GM12878 (cell line): Measurements from ENCODE around the gene TSFM. TPM values are rescaled to one million over a fixed set of nuclear protein-coding genes. Genes with fewer than 3 reads are reported as not detected.

Experiments used
- ATAC-seq: fragments of 200-7000 bp; cut with Tn5 transposase; 3 replicates; pipeline ENCODE4 v1.9.1; 2020; ENCODE audit warnings: mild to moderate bottlenecking, moderate library complexity
- BruUV-seq: library from RNA; stranded (reverse); fragments of 400-500 nt; replicated peaks from 2 replicates; lab custom pipeline; 2021; lab: Mats Ljungman, UMichigan
- CTCF ChIA-PET: fragments of 300-600 bp; sonication (Branson Sonifier 250); formaldehyde crosslinking; extraction: SDS; loops from one replicate; lab custom pipeline; 2021; ENCODE audit warnings: inconsistent platforms; lab: Yijun Ruan, JAX
- POLR2A ChIA-PET: fragments of 350-600 bp; formaldehyde crosslinking; extraction: SDS; loops from one replicate; lab custom pipeline; 2021; ENCODE audit warnings: inconsistent platforms; lab: Charles Lee
- RAD21 ChIA-PET: fragments of 300-600 bp; sonication (Branson Sonifier 250); formaldehyde crosslinking; loops from one replicate; lab custom pipeline; 2023; ENCODE audit warnings: antibody characterized with exemption; ENCODE audit not compliant: unreplicated experiment; lab: Charles Lee
- SMC1A ChIA-PET: fragments of 300-600 bp; sonication (Branson Sonifier 250); formaldehyde crosslinking; loops from one replicate; lab custom pipeline; 2023; ENCODE audit not compliant: unreplicated experiment, uncharacterized antibody; lab: Charles Lee
- DNase-seq: peaks from one replicate; pipeline ENCODE4 v3.0.0-alpha.2; 2011; ENCODE audit warnings: low read depth, low spot score
- FAIRE-seq: peaks from 3 replicates; lab custom pipeline; 2011; peaks lifted over from hg19 to GRCh38; lab: Jason Lieb, UNC
- H2AFZ ChIP-seq: 2 replicates; pipeline ENCODE4 v1.6.0; 2011; ENCODE audit warnings: low read depth, low read length, control low read depth; ENCODE audit not compliant: control insufficient read depth
- H3K27ac ChIP-seq: 2 replicates; pipeline ENCODE4 v1.5.1; 2011; ENCODE audit warnings: control low read depth; ENCODE audit not compliant: control insufficient read depth, insufficient read depth
- H3K27me3 ChIP-seq, 2 experiments: replicated peaks in 1 of 2; 2 replicates each; pipeline versions ENCODE4 v1.6.0 to v1.6.1; 2011; ENCODE audit warnings: low read length in 1 of 2; ENCODE audit not compliant: control insufficient read depth in 2 of 2, insufficient read depth in 2 of 2
- H3K36me3 ChIP-seq, 2 experiments: 2 replicates each; pipeline ENCODE4 v1.5.1; 2011; ENCODE audit warnings: low read length in 1 of 2; ENCODE audit not compliant: control insufficient read depth in 2 of 2, insufficient read depth in 2 of 2
- H3K4me1 ChIP-seq: 2 replicates; pipeline ENCODE4 v1.6.1; 2011; ENCODE audit warnings: mild to moderate bottlenecking, low read length, moderate library complexity, mixed read lengths; ENCODE audit not compliant: control insufficient read depth, insufficient read depth
- H3K4me2 ChIP-seq: 2 replicates; pipeline ENCODE4 v1.6.0; 2011; ENCODE audit warnings: control low read depth; ENCODE audit not compliant: control insufficient read depth, insufficient read depth
- H3K4me3 ChIP-seq: fragments of 200-600 bp; sonication (generic); 2 replicates; pipeline ENCODE4 v1.5.1; 2016
- H3K79me2 ChIP-seq: 2 replicates; pipeline ENCODE4 v1.6.0; 2011; ENCODE audit warnings: low read length; ENCODE audit not compliant: control insufficient read depth, insufficient read depth
- H3K9ac ChIP-seq: 2 replicates; pipeline ENCODE4 v1.8.0; 2011; ENCODE audit warnings: low read length, control low read depth, mixed read lengths; ENCODE audit not compliant: control insufficient read depth, insufficient read depth
- H3K9me3 ChIP-seq: replicated peaks from 3 replicates; pipeline ENCODE4 v1.5.1; 2011; ENCODE audit warnings: mild to moderate bottlenecking, low read length; ENCODE audit not compliant: control insufficient read depth, insufficient read depth
- H4K20me1 ChIP-seq: 2 replicates; pipeline ENCODE4 v1.6.0; 2011; ENCODE audit not compliant: control insufficient read depth, insufficient read depth
- BCL11A ChIP-seq: IDR thresholded peaks from 2 replicates; pipeline ENCODE4 v1.6.1; 2011; ENCODE audit warnings: low read depth, low read length
- BHLHE40 ChIP-seq, 2 experiments: fragments of 450-650 bp in 1 of 2; IDR thresholded peaks; 2 replicates each; pipeline ENCODE4 v1.6.1; 2011 to 2017; ENCODE audit warnings: low read depth in 2 of 2, borderline replicate concordance in 1 of 2, improper control_type of control experiment in 1 of 2, low read length in 1 of 2, mild to moderate bottlenecking in 1 of 2
- ELK1 ChIP-seq: IDR thresholded peaks from 2 replicates; pipeline ENCODE4 v1.6.1; 2012; ENCODE audit warnings: low read depth, low read length, improper control_type of control experiment
- NFXL1 ChIP-seq: fragments of 450-650 bp; IDR thresholded peaks from 2 replicates; pipeline ENCODE4 v1.6.1; 2017; ENCODE audit warnings: antibody characterized with exemption, mild to moderate bottlenecking, borderline replicate concordance
- PRDM15 ChIP-seq: fragments of 450-650 bp; formaldehyde crosslinking; IDR thresholded peaks from 2 replicates; pipeline ENCODE4 v1.4.0; 2020; ENCODE audit warnings: mild to moderate bottlenecking, moderate library complexity
- STAT3 ChIP-seq: IDR thresholded peaks from 2 replicates; pipeline ENCODE4 v1.6.1; 2011; ENCODE audit warnings: low read depth, low read length, improper control_type of control experiment
- WGBS: methylation state at CpG from one replicate; pipeline ENCODE4 v1.1.6; 2016; ENCODE audit warnings: low lambda C conversion rate; ENCODE audit not compliant: insufficient replicate concordance, insufficient coverage; ENCODE audit errors: missing lambda C conversion rate; 5-methylcytosine and 5-hydroxymethylcytosine counted together
- in situ Hi-C: fragments of 300-500 bp; cut with MboI; formaldehyde crosslinking; loops from 9 replicates; pipeline ENCODE4 v1.14.3; 2018; ENCODE audit warnings: mixed read lengths
- intact Hi-C: fragments of 100-400 bp; cut with micrococcal nuclease; formaldehyde crosslinking; loops from one replicate; pipeline ENCODE4 v1.14.2; 2022; ENCODE audit not compliant: unreplicated experiment
- polyA plus RNA-seq, 11 experiments: library from polyadenylated mRNA; depleted of rRNA in 4 of 11; unstranded in 6 of 11; stranded (reverse) in 5 of 11; fragments of >200 nt; fragmentation: Nextera tagmentation in 4 of 11; fragmentation: Illumina TruSeq in 1 of 11; extraction: Ambion mirVana in 4 of 11; extraction: Trizol in 1 of 11; gene quantifications; 1 replicate in 1 of 11; 2 replicates in 10 of 11; pipeline versions ENCODE4 v1.2.1 to v1.2.3, GENCODE V29; 2011 to 2016; ENCODE audit warnings: inconsistent platforms in 2 of 11, missing spikeins in 2 of 11, low read depth in 1 of 11
- total RNA-seq, 4 experiments: library from RNA; depleted of rRNA in 3 of 4; stranded (reverse); fragments of >200 nt in 3 of 4; fragmentation: Illumina TruSeq in 1 of 4; extraction: Trizol in 1 of 4; gene quantifications; 2 replicates each; pipeline versions ENCODE4 v1.2.1 to v1.2.3, GENCODE V29; 2013 to 2021

Gene TSFM
- total and polyA plus RNA-seq, 10 of the 15 experiments (the other 5 are each of a cell fraction or from before 2014, with no cell fraction given) = 36.7 to 132 (median 45.6) TPM

- TF ChIP-seq ELK1 (no peak), BCL11A (no peak), PRDM15 (CRISPR knock-in tag) (no peak), NFXL1 (no peak)
These were observed 43.8 kb upstream of the TSFM start, which contains the start of gene AGAP2 (continued) for GRCh38 chr12:57738661-57739237.

GRCh38 chr12:57739387-57739786 is 43.2 kb upstream of the TSFM start:
- FAIRE-seq (no peak), DNase-seq (no peak), ATAC-seq (no peak)
- no peaks in the 10 kb centered on the region for H3K9me3 ChIP-seq
- ChIA-PET CTCF (interaction anchor here (3.8 kb wide), 1 partner anchor 155 kb away, joined by 22 read pairs; no protein-coding TSS in a partner anchor), RAD21 (no interaction called here), SMC1A (no interaction called here), POLR2A (interaction anchor here (0.9 kb wide), 1 partner anchor 12 kb away, joined by 4 read pairs; the partner anchor contains the start of gene CDK4)
- no peaks in the 10 kb centered on the region for H3K27me3 ChIP-seq
- intact Hi-C loops (no loop called here), in situ Hi-C loops (no loop called here)
- no peaks in the 10 kb centered on the region for H4K20me1 ChIP-seq
- H3K79me2 ChIP-seq = peaks cover 18% of the 10 kb centered on the region
- peaks cover 18% of the 10 kb centered on the region for H3K4me1 ChIP-seq
- H3K27ac ChIP-seq = no peak overlapping the region
- H3K4me2 ChIP-seq = no peak overlapping the region
- TF ChIP-seq STAT3 = no peak
- TF ChIP-seq BHLHE40 (IDR thresholded peaks at IDR 0.05; ENCODE audit: borderline replicate concordance in 1 of 2, low read depth in 2 of 2, low read length in 1 of 2) = no peak
- no TSS peak for BruUV-seq
- no peak overlapping the region for H3K9ac ChIP-seq
- no peak overlapping the region for H2AFZ ChIP-seq
- H3K4me3 ChIP-seq = no peak overlapping the region
- WGBS = 92% methylated on average over 7 of the region's 7 CpGs
- no peaks in the 10 kb centered on the region; a peak in 1 of 4 replicates for H3K36me3 ChIP-seq
